Effector memory CD8-positive, alpha-beta T cell (primary cell): ENCODE results near the gene PHACTR1.

Experiments
- ATAC-seq: fragments of 150-1000 bp; cut with Tn5 transposase; replicated peaks from 2 replicates; pipeline ENCODE4 v1.10.0; 2021; ENCODE audit warnings: mild to moderate bottlenecking, moderate library complexity
- DNase-seq, 3 experiments: peaks; one replicate each; pipeline ENCODE4 v3.0.0; 2021
- H3K27ac Mint-ChIP-seq, 2 donors: one replicate each; pipeline ENCODE4 v1.8.0; 2022; ENCODE audit warnings: mild to moderate bottlenecking in 2 of 2, mixed read lengths in 2 of 2, moderate library complexity in 2 of 2
- H3K27me3 Mint-ChIP-seq, 2 donors: one replicate each; pipeline ENCODE4 v1.8.0; 2022; ENCODE audit warnings: mixed read lengths in 2 of 2
- H3K36me3 Mint-ChIP-seq: one replicate; pipeline ENCODE4 v1.8.0; 2022; ENCODE audit warnings: mild to moderate bottlenecking, moderate library complexity, mixed read lengths; ENCODE audit not compliant: insufficient read depth
- H3K4me1 Mint-ChIP-seq, 2 donors: one replicate each; pipeline ENCODE4 v1.8.0; 2022; ENCODE audit warnings: low read depth in 2 of 2, mixed read lengths in 2 of 2
- H3K4me3 Mint-ChIP-seq, 2 donors: one replicate each; pipeline ENCODE4 v1.8.0; 2022; ENCODE audit warnings: mild to moderate bottlenecking in 2 of 2, mixed read lengths in 2 of 2, moderate library complexity in 2 of 2
- H3K9me3 Mint-ChIP-seq, 2 donors: one replicate each; pipeline ENCODE4 v1.8.0; 2022; ENCODE audit warnings: mixed read lengths in 2 of 2

The PHACTR1 gene

GRCh38 chr6:12791371-12791770, 74.8 kb downstream of the PHACTR1 start:
- DNase-seq (no peak), ATAC-seq (no peak)
- Mint-ChIP-seq H3K36me3 (no peaks in the 10 kb centered on the region), H3K27me3 (peaks cover 8 to 14% of the 10 kb centered on the region in 2 donors), H3K4me3 (no peak overlapping the region), H3K4me1 (no peaks in the 10 kb centered on the region), H3K27ac (no peak overlapping the region), H3K9me3 (no peaks in the 10 kb centered on the region)

GRCh38 chr6:12798326-12798725, 81.8 kb downstream of the PHACTR1 start:
- Mint-ChIP-seq H3K9me3 (peaks cover 0 to 2% of the 10 kb centered on the region in 2 donors), H3K27ac (no peak overlapping the region), H3K4me3 (no peak overlapping the region), H3K27me3 (peaks cover 22% of the 10 kb centered on the region in 2 donors), H3K4me1 (no peaks in the 10 kb centered on the region), H3K36me3 (no peaks in the 10 kb centered on the region)
- DNase-seq (no peak), ATAC-seq (no peak)

- Mint-ChIP-seq H3K9me3 (peaks cover 0 to 2% of the 10 kb centered on the region in 2 donors), H3K4me1 (no peaks in the 10 kb centered on the region), H3K27me3 (peaks cover 22 to 28% of the 10 kb centered on the region in 2 donors), H3K4me3 (no peak overlapping the region), H3K36me3 (no peaks in the 10 kb centered on the region), H3K27ac (no peak overlapping the region)
- ATAC-seq (no peak), DNase-seq (no peak)
These were observed 83.6 kb downstream of the PHACTR1 start for GRCh38 chr6:12800120-12800519.

- no peaks in the 10 kb centered on the region for H3K36me3 Mint-ChIP-seq
- H3K4me3 Mint-ChIP-seq, result no peak overlapping the region
- peaks cover 0 to 2% of the 10 kb centered on the region in 2 donors for H3K9me3 Mint-ChIP-seq
- no peaks in the 10 kb centered on the region for H3K4me1 Mint-ChIP-seq
- ATAC-seq, result no peak
- DNase-seq, result no peak
- H3K27me3 Mint-ChIP-seq, result peaks cover 26 to 28% of the 10 kb centered on the region in 2 donors
- no peak overlapping the region for H3K27ac Mint-ChIP-seq
These were observed 84.6 kb downstream of the PHACTR1 start for GRCh38 chr6:12801141-12801540.

DNA sequence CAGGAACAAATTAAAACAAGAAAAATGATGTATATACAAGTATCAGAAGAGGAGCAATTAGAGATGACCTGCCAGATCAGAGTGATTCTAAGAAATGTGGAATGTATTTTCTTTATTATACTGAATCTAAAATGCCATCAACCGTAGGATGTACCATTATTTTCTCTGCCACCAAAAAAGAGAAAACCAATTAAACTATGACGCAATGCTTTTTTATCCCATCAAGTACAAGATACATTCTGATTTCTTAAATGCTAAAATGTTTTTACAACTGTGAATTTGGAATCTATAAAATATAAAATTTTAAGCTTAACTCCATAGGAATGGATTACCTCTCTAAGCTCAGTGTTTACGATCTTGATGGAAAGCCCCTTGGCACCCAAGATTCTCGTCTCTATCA, 85.9 kb downstream of the PHACTR1 start:
- H3K27ac Mint-ChIP-seq, result no peak overlapping the region
- no peaks in the 10 kb centered on the region for H3K36me3 Mint-ChIP-seq
- H3K27me3 Mint-ChIP-seq, result peaks cover 18 to 23% of the 10 kb centered on the region in 2 donors
- H3K9me3 Mint-ChIP-seq, result peaks cover 0 to 2% of the 10 kb centered on the region in 2 donors
- H3K4me3 Mint-ChIP-seq, result no peak overlapping the region
- DNase-seq (no peak), ATAC-seq (no peak)
- no peaks in the 10 kb centered on the region for H3K4me1 Mint-ChIP-seq

DNA sequence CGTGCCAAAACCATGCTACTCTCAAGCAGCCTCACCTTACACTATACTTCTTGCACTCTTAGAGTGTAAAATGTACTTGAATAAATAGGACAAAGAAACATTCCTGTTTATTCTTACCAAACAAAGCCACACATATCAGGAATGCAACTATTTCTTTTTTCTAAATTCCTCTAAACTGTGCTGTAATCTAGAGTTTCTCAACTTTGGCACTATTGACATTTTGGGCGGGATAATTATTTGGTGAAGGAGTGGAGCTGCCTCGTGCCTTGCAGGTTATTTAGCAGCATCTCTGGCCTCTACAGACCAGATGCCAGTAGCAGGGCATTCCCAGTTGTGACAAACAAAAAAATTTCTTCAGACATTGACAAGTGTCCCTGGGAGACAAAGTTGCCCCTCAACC, 86.9 kb downstream of the PHACTR1 start:
- H3K36me3 Mint-ChIP-seq, result no peaks in the 10 kb centered on the region
- H3K4me3 Mint-ChIP-seq, result no peak overlapping the region
- no peak for DNase-seq
- peaks cover 12 to 19% of the 10 kb centered on the region in 2 donors for H3K27me3 Mint-ChIP-seq
- no peaks in the 10 kb centered on the region for H3K9me3 Mint-ChIP-seq
- H3K4me1 Mint-ChIP-seq, result no peaks in the 10 kb centered on the region
- ATAC-seq, result no peak
- H3K27ac Mint-ChIP-seq, result no peak overlapping the region

DNA sequence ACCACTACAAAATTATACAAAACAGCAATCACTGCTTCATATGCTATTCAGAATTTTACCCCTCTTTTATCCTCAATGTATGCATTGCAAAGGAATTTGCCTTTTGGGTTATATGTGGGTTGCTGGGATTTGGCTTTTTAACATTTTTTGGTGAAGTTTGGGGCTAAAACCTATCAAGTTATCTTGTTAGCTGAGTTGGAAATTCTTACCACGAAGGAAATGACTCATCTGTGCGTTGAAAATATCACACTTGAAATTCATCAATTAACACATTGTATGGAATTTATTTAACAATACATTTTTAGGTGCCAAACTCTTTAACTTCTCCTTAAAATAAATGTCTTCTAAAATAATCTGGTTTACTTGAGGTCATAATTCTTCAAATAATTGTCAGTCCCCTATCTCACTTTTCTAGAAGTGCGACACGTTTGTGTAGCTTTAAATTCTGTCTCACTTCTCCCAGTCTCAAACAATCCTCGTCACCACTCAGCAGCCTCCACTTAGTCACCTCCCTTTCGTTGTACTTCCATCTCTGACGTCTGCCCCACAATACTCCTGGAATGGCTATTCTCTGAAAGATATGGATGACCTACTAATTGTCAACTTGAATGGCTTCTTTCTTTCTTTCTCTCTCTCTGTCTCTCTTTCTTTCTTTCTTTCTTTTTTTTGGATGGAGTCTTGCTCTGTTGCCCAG, 88.5 kb downstream of the PHACTR1 start:
- Mint-ChIP-seq H3K27ac (no peak overlapping the region), H3K27me3 (peaks cover 13 to 19% of the 10 kb centered on the region in 2 donors), H3K4me3 (no peak overlapping the region), H3K36me3 (no peaks in the 10 kb centered on the region), H3K9me3 (no peaks in the 10 kb centered on the region), H3K4me1 (no peaks in the 10 kb centered on the region)
- no peak for ATAC-seq
- no peak for DNase-seq

DNA sequence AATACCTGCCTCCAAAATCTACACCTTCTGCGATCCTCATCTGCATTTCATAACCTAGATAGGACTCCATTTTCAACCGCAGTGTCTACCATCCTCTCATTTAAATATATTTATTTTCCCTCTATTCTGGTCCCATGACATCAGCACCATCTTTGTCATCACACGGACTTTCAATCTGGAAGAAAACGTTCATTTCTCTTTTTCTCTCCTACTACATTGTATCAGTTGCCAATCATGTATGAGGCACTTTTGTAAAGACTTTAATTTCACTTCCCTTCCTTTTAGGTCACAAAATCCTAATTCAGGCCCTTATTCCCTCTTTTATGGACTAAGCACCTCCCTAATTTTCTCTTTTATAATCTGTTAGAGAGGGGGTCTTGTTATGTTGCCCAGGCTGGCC, 89.6 kb downstream of the PHACTR1 start:
- Mint-ChIP-seq H3K27me3 (peaks cover 19 to 22% of the 10 kb centered on the region in 2 donors), H3K4me1 (no peaks in the 10 kb centered on the region), H3K27ac (no peak overlapping the region), H3K9me3 (no peaks in the 10 kb centered on the region), H3K4me3 (no peak overlapping the region), H3K36me3 (no peaks in the 10 kb centered on the region)
- DNase-seq (no peak), ATAC-seq (no peak)

GRCh38 chr6:12806796-12807195, 90.2 kb downstream of the PHACTR1 start:
- Mint-ChIP-seq H3K36me3 (no peaks in the 10 kb centered on the region), H3K27me3 (peaks cover 19 to 22% of the 10 kb centered on the region in 2 donors), H3K9me3 (no peaks in the 10 kb centered on the region), H3K27ac (no peak overlapping the region), H3K4me3 (no peak overlapping the region), H3K4me1 (no peaks in the 10 kb centered on the region)
- no peak for DNase-seq
- ATAC-seq, result no peak

DNA sequence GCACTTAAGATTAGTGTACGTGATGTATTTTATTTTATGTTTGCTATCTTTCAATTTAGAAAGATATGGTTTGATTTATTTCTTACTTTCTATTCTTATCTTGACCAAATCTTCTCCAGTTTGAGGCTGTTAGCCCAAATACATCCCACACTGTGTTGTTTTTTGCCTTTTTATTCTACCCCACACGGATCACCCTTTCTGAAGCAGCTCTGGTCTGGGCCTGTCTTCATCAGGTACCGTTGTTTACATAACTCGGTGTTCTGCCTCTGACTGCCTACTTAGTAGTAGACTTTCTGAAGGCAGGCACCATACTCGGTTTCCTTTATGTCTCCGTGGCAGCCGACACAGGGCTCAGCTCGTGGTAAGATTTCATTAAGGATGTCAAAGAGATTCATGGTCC, 95.0 kb downstream of the PHACTR1 start:
- Mint-ChIP-seq H3K9me3 (no peaks in the 10 kb centered on the region), H3K27ac (no peak overlapping the region), H3K4me3 (no peak overlapping the region), H3K36me3 (no peaks in the 10 kb centered on the region), H3K27me3 (peaks cover 22 to 25% of the 10 kb centered on the region in 2 donors), H3K4me1 (no peaks in the 10 kb centered on the region)
- ATAC-seq (no peak), DNase-seq (no peak)

DNA sequence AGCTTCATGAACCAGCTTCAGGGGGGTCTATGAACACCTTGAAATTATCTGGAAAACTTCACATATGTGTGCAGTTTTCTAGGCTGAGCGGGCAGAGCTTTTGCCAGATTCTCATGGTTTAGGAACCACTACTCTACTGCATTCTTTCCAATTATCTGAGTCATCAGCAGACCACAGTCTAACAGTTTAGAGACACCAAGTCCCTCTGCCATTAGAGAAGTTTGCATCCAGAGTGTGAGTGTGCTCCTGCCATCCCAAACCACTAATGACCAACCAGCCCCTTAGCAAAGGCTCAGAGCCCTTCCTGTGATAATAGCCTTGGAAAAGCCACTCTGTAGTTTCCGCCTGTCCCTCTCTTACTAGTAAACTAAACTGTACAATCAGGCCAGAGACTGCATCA, 96.8 kb downstream of the PHACTR1 start:
- DNase-seq, result no peak
- peaks cover 27 to 29% of the 10 kb centered on the region in 2 donors for H3K27me3 Mint-ChIP-seq
- H3K36me3 Mint-ChIP-seq, result no peaks in the 10 kb centered on the region
- no peak overlapping the region for H3K4me3 Mint-ChIP-seq
- H3K9me3 Mint-ChIP-seq, result no peaks in the 10 kb centered on the region
- H3K27ac Mint-ChIP-seq, result no peak overlapping the region
- ATAC-seq, result no peak
- no peaks in the 10 kb centered on the region for H3K4me1 Mint-ChIP-seq

DNA sequence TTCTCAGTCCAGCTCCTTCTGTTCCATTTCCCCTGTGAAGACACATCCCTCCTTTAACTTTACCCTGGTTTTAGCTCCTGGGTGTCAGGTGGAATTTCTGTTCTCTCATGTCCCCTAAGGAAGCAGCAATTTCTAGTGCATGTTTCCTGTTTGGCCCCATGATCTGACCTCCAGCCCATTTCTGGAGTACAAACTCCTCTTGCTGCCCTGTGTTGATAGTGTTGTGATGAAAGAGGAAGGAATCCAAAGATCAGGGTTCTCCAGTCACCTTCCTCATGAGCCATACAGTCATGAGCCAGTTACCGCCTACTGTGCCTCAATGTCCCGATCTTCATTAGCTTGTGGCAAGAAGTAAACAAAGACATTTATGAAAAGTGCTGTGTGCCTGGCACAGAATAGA, 97.4 kb downstream of the PHACTR1 start:
- Mint-ChIP-seq H3K27ac (no peak overlapping the region), H3K4me3 (no peak overlapping the region), H3K27me3 (peaks cover 29 to 33% of the 10 kb centered on the region in 2 donors), H3K9me3 (no peaks in the 10 kb centered on the region), H3K4me1 (no peaks in the 10 kb centered on the region), H3K36me3 (no peaks in the 10 kb centered on the region)
- DNase-seq (no peak), ATAC-seq (no peak)

DNA sequence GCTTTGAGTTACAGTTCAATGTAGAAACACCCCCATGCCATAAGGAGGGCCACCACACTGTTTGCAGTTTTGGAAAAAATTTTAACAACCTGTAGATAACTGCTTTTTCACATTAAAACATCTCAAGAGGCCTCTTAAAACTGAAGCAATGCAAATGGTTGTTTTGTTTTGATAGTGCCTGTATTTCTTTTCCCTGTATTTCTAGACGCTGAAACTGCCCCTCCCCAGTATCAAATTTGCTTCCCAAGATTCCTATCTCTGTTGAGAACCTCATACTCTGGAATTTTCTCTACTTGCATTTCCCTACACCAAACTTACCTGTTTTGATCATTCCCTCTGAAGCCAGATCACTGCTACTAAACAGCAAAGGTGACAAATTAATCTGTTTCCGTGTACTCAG, 98.5 kb downstream of the PHACTR1 start:
- H3K27me3 Mint-ChIP-seq, result peaks cover 34 to 43% of the 10 kb centered on the region in 2 donors
- no peaks in the 10 kb centered on the region for H3K4me1 Mint-ChIP-seq
- no peak overlapping the region for H3K4me3 Mint-ChIP-seq
- no peaks in the 10 kb centered on the region for H3K9me3 Mint-ChIP-seq
- no peak overlapping the region for H3K27ac Mint-ChIP-seq
- no peaks in the 10 kb centered on the region for H3K36me3 Mint-ChIP-seq
- no peak for ATAC-seq
- no peak for DNase-seq

DNA sequence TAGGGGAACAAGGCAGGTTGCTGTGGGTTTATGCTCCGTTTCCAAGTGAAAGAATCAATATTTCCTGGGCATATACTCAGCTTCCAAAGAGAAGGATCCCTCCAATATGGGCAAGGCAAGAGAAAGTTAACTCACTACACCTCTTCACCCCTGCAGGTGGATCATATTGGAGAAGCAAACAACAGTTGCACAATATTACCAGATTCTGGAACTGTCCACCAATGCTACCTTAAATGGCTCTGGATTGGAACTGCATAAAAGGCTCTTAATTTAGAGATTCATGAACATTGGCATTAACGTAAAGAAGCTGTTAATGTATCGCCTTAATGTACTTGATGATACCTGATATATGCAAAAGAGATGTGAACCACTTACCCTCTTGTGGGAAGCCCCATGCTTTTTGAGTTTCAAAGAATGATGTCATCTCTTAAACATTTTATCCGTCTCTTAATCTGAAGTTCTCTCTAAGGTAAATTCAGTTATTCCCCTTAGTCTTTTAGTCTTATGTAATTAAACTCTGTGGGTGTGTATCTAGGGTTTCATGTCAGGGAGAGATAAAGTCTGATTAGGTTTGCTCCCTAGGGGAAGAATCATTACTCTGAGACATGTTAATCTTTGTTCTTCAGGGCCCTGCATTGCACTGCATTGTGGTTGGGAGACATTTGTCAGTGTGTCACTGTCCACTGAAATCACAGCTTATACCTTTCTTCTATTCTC, 99.5 kb downstream of the PHACTR1 start:
- no peak overlapping the region for H3K4me3 Mint-ChIP-seq
- H3K36me3 Mint-ChIP-seq, result no peaks in the 10 kb centered on the region
- DNase-seq (no peak), ATAC-seq (no peak)
- H3K9me3 Mint-ChIP-seq, result no peaks in the 10 kb centered on the region
- peaks cover 35 to 53% of the 10 kb centered on the region in 2 donors for H3K27me3 Mint-ChIP-seq
- no peaks in the 10 kb centered on the region for H3K4me1 Mint-ChIP-seq
- H3K27ac Mint-ChIP-seq, result no peak overlapping the region
